DMS114 treated with DMSO at 0.1 percent for 48 hours (cell line): ENCODE results near the gene CRTC1.
"Not testable (repeated sequence)": the region's sequence is repeated elsewhere in the genome, so short reads cannot be mapped to it uniquely, and the experiment has no call there.

ENCODE experiments used
- DNase-seq: peaks from one replicate; lab custom pipeline; 2025; ENCODE audit not compliant: unreplicated experiment; lab: John Stamatoyannopoulos, UW

CRTC1 gene

DNA sequence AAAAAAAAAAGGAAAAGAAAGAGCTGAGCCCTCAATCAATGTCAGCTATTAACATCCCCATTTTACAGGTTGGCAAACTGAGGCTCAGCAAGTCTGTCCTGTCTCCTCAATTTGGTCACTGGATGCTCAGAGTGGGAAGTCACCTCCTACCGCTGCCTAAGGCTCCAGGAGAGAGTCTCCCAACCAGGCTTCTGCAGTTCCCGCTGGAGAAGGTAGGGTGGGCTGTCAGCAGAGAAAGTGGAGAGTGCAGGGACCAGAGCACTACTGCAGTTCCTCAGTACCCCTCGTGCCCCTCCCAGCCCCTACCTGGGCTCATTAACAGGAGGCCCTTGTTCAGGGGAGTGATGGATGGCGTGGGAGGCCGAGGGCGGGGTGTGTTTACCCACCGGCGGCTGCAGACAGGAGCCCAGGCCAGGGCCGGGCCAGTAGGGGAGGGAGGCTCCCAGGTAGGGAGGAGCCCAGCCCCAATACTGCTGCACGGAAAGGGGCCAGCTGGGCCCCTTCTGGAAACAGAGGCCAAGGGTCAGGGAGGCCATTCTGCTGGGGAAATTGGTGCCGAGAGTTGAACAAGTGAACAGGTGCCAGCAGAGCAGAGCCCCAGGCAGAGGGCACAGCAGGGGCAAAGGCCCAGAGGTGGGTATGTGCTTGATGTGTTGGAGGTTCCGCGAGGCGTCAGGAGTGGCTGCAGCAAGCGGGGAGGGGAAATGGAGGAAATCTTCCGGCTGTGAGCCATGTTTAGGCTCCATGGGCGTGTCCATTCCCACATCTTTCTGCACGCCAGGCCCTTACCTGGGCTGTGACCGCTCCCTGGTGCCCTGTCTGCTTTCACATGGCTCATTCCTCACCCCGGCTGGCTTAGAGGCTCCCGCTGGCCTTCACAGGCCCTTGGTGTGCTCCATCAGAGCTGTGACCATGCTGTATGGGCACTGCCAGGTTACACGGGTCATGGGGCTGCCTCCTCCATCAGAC, 115.2 kb downstream of the CRTC1 start:
- DNase-seq: no peak

DNA sequence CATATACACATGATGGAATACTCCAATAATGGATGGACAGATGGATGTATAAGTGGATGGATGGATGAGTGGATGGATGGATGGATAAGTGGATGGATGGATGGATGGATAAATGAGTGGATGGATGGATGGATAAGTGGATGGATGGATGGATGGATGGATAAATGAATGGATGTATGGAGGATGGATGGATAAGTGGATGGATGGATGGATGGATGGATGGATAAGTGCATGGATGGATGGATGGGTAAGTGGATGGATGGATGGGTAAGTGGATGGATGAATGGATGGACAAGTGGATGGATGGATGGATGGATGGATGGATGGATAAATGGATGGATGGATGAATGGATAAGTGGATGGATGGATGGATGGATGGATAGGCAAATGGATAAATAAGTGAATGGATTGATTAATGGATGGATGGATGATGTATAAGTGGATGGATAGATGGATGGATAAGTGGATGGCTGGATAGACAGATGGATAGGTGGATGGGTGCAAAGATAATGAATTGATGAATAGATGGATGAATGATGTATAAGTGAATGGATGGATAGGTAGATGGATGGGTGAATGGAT, 116.0 kb downstream of the CRTC1 start:
- no peak for DNase-seq

DNA sequence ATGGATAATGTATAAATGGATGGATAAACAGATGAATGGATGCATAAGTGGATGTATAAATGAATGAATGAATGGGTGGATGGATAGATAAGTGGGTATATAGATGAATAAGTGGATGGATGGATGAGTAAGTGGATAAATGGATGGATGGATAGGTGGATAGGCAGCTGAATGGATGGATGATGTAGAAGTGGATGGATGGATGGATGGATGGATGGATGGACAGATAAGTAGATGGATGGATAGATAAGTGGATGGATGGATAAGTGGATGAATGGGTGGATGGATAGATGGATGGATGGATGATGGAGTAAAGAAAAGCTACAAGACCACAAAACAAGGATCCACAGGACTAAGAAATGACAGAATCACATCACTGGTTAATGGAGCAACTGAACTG, 116.6 kb downstream of the CRTC1 start:
- no peak for DNase-seq

GRCh38 chr19:18800636-18801035, 117.2 kb downstream of the CRTC1 start:
- no peak for DNase-seq

DNA sequence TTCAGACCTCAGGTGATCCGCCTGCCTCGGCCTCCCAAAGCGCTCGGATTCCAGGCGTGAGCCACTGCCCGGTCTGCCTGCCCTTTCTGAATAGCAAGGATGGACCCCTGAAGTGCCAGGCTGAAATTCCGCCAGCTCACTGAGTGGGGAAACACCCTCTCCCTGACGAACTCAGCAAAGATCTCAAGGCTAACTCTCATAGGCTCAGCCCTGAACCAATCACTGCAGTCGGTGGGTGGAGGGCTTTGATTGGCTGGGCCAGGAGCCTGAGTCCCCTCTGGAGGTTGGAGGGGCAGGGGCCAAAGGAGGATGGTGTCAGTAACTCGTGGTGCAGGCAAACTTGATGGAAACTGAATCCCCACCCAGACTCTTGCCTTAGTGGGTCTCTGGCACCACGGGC, 118.9 kb downstream of the CRTC1 start:
- no peak for DNase-seq

- DNase-seq: no peak
Observed at GRCh38 chr19:18803550-18804138, 120.2 kb downstream of the CRTC1 start.

DNA sequence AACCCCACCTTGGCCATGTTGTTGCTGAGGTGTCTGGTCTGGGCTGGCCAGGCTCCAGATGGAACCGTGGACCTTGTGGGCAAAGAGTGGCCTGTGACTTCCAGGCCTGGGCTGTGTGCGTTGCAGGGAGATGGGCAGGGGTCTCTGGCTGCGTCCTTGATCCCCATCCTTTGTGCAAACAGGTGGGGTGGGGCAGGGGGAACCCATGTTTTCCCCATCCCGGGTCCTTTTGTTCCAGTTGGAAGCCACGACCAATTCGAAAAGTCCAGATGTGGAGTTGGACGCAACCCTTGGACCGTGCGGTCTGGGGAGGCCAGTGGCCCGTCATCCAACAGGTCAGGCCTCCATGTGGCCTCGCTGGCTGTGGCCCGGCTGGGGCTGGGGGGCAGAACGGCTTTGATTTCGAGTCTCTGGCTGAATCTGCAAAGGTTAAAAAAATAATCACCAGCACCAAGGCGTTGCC, 120.7 kb downstream of the CRTC1 start:
- DNase-seq: no peak

GRCh38 chr19:18804643-18805042, 121.2 kb downstream of the CRTC1 start:
- no peak for DNase-seq

- no peak for DNase-seq
Observed at GRCh38 chr19:18807861-18808331, 124.4 kb downstream of the CRTC1 start.

GRCh38 chr19:18809149-18809868, 125.8 kb downstream of the CRTC1 start:
- no peak for DNase-seq

GRCh38 chr19:18811638-18812037, 128.2 kb downstream of the CRTC1 start:
- DNase-seq: not testable (repeated sequence)

GRCh38 chr19:18814063-18814462, 130.6 kb downstream of the CRTC1 start:
- DNase-seq: no peak

DNA sequence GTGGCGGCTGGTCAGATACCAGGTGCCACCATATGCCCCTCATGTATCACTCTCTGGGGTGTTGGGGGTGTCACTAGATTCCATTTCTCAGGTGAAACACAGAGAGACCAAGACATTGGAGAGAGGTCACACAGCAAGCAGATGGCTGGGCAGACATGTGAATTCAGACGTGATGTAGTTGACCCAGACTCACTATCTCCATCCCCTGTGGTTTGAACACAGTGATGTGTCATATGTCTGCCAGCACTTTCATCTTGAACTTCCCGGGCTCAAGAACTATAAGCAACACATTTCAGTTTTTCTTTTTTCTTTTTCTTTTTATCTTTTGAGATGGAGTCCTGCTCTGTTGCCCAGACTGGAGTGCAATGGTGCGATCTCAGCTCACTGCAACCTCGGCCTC, 132.2 kb downstream of the CRTC1 start:
- DNase-seq: no peak

- DNase-seq: not testable (repeated sequence)
Observed at GRCh38 chr19:18816645-18817044, 133.2 kb downstream of the CRTC1 start.

DNA sequence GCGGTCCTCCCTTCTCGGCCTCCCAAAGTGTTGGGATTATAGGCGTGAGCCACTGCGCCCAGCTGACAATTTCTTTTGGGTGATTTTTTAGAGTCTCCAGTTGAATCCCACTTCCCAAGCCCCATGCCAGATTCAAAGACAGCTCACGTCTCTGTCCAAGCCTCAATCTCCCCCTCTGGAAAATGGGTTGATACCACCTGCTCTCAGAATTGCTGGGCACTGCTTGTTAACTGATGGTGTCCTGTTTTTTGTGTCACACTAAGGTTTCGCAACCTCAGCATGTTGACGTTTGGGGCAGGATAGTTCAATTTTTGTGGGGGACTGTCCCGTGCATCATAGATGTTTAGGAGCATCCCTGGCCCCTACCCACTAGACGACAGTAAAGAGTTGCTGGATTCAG, 134.1 kb downstream of the CRTC1 start:
- DNase-seq: no peak

DNA sequence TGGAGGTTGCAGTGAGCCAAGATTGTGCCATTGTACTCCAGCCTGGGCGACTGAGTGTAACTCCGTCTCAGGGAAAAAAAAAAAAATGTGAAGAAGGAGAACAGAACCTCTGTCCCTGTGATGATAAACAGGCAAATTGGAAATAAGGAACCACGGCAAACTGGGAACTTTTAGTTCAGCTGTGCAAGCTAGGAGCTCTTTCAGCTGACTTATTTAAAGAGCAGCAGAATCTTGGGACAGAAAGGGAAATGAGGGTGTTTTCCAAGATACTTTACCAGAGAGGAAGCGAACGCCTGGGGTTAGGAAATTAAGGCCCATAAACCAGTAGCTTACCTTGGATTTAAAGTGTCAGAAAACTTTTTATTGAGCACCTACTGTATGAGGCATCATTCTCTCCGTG, 145.3 kb downstream of the CRTC1 start:
- DNase-seq: no peak

DNA sequence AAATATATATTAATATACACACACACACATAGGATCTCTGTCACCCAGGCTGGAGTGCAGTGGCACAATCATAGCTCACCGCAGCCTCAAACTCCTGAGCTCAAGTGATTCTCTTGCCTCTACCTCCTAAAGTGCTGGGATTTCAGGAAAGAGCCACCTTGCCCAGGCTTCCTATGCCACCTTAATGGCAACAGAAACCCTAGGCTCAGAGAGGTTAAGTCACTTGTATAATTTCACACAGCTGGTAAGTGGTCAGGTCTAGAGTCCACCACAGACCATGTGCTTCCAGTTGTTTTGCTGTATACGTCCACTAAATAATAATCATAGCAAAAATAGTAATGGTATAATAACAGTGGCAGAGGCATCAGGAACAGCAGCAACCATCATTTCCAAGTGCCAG, 147.0 kb downstream of the CRTC1 start:
- DNase-seq: no peak

DNA sequence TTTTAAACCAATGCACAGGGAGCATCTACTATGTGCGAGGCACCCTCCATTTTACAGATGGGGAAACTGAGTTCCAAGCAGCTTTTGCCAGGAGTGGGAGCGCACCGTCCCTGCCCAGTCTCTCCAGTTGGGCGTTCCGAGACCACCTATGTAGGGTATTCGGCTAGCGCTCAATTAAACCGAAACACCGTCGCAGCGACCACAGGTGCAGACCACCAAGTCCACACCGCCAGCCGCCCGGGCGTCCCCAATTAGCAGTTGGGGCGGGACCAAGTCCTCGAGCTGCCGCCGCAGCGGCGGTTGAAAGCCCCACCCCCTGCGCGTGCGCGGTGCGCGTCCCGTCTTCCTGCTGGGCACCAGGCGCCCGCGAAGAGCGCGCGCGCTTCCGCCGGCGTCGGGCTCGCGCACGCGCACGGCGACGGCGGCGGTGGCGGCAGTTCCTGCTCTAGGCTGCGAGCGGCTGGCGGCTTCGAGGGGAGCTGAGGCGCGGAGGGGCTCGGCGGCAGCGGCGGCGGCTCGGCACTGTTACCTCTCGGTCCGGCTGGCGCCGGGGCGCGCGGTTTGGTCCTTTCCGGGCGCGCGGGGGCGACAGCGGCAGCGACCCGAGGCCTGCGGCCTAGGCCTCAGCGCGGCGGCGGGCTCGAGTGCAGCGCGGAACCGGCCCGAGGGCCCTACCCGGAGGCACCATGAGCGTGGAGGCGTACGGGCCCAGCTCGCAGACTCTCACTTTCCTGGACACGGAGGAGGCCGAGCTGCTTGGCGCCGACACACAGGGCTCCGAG, 148.2 kb downstream of the CRTC1 start, which contains the start of gene UPF1:
TSS of gene UPF1 (plus strand) at position 436 of the 782 bp plus-strand sequence. CDS start at position 687, 251 bp downstream.
- DNase-seq: peak; percentile 85
